GM18498 (cell line): ENCODE data around the gene WFS1.

ENCODE experiments used
- ATAC-seq: cut with Tn5 transposase; IDR thresholded peaks from one replicate; pipeline ENCODE4 v1.9.1; 2021; ENCODE audit warnings: mild to moderate bottlenecking, moderate library complexity; ENCODE audit not compliant: unreplicated experiment

The WFS1 gene

DNA sequence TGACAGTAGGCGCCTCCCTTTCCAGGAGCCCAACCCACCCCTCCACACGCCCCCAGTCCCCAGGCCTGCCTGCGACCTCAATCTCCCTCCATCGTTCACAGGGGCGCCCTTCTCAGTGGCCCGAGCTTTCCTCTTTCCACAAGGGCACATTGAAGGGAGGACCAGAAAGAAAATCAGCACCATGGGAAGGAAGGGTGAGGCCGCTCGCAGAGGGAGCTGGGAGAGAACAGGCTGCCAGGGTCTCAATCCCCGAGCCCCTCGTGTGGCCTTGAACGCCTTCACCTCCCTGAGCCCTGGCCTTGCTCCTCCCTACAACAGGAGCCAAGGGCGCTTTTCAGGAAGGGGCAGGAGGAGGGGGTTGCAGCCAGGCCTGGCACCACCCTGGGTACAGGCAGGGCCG is 66.5 kb downstream of the WFS1 start:
- no peak for ATAC-seq

DNA sequence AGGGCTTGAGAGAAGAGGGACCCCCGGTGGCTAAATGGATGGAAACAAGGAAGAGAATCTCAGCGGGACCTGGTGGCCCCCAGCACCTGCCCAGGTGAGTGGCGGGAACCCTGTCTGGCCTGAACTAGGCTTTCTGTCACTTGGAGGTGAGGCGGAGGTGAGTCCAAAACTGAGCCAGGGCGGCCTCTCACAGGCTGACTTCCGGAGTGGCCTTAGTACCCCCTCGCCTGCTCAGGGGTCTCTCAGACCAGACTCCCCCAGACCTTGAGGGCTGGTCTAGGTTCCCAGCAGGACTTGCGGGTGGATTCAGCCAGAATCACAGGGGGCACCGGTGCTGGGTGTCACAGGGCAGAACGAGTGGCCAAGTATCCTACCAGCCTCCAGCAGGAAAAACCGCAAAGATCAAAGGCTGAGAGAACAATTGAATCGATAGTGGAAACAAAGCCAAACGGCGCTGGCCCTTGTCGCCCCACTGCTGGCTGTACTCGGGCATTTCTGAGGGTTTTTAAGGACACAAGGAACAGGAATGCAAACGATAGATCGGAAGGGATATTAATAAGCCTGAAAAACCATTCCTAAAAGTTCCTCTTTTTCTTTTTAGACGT is 67.8 kb downstream of the WFS1 start:
- no peak for ATAC-seq

DNA sequence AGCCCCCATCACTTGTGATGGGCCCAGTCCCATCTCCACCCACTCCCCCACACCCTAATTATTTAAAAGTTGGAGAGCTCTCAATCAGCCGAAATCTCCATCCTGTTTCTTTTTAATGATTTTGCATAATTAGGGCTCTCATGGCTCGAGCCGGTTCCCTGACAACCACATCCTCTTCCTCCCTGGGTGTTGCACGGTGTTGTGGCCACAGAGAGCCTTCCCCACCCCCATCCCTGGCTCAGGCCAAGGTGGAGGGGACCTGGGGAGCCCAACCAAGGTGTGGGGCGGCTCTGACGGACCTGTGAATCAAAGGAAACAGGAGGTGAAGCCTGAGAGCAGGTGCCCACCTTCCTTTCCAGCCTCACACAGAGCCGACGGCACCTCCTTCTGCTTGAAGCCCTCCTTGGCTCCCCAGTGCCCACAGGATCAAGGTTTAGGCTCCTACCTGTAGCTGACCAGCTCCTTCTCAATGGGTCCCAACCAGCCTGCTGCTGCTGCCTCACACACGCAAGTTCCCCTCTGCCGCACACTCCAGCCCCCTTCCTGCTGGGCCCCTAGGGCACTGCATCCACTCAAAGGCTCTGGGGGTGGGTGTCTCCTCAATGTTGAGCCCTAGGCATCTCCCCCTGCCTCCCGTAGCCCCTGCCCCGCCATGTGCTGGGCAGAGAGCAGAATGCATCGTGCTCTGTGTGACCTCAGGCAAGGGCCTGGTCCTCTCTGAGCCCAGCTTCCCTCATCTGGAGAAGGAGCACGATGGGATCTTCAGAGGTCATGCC is 68.7 kb downstream of the WFS1 start:
- no peak for ATAC-seq

DNA sequence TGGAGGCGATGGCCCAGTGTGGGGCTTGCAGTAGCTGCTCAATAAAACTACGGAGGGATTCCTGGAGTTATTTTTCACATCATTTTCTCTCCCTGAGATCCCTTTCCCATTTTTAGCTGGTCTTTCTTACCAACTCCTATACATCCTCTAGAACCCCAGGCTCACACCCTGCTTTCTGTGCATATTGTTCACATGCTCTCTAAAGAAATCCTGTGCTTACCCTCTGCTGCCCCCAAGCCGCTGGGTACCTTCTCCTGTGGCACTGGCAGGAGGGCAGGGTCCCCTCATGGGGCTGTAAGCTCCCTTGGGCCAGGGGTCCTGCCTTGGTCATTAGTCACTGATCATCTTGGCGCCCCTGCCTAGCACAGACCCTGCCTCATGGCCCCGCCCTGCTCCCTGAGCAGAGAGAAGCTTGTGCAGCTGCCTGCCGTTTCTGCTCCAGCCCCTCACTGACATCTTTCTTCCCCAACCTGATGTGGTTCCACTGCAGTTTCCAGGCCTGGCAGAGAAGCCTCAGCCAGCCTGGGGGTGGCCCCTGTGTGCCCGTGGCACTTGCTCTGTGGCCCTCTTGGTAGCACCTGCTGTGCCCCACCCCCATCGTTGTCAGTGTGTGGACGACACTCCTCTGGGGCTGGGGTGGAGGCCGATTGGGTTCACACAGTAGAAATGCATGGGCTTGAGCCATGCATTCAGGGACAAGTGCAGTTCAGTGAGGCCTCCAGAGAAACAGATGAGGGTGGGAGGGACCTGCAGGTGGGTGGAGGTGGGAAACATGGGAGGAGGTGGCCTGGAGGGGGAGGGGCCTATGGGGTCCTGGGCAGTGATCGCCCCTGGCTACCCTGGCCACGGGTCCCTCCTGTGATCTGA is 69.5 kb downstream of the WFS1 start:
- no peak for ATAC-seq

DNA sequence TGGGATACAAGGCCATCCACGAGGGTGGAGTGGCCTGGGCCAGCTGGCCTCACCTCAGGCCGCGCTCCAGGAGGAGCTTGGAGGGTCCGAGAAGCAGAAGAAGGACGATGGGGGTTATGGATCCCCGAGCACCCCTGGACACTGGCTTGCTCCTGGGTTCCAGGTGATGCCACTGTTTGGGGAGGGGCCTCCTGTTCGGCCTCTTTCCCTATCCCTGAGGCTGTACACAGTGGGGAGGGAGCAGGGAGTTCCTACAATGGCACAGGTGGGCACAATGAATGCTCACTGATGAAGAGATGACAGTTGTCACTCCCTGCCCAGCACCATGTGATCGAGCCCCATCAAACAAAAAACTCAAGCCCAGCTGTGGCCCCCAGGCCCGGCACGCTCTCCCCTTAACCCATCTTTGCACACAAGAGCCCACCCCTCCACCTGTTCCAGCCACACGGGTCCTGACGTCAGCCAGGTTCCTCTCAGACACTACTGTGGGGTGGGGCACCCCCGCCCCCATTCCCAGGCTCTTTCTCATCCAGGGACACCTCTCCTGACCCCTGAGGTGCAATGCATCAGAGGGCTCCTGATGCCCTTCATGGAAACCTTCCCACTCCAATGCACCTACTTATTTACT is 70.3 kb downstream of the WFS1 start:
- ATAC-seq, result no peak

DNA sequence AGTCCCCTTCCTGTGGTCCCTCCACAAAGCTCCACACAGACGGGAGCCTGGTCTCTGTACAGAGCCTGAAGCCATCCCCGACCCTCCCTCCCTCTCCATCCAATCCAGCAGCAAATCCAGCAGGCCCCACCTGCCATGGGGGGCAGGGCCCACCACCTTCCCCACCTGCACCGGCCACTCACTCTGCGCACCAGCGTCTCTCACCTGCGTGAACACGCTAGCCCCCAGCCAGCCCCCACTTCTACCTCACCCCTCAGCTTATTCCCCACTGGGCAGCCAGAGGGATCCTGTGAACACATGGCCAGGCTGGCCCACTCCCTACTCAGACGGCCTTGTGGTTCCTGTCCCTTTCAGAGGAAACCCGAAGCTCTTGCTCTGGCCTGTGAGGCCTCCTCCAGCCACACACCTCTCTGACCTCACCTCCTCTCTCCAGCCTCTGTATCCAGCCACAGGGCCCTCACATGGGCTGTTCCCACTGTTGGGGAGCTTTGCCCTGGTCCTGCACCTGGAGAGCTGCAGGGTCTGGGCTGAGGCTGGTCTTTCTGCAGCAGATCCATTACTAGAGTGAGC is 70.9 kb downstream of the WFS1 start:
- no peak for ATAC-seq

DNA sequence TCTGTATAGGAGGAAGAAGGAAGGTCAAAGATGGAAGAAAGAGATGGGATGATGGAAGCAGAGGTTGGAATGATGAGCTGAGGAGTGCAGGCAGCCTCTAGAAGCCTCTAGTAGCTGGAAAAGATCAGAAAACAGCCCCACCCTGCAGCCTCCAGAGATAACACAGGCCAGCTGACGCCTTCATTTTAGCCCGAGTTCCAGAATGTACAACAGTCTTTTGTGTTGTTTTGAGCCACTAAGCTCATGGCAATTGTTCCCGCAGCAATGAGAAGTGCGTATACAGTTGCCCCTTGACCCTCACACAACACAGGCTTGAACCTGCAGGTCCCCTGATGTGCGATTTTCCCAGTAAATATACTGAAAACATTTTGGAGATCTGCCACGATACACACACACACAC is 72.0 kb downstream of the WFS1 start:
- no peak for ATAC-seq

DNA sequence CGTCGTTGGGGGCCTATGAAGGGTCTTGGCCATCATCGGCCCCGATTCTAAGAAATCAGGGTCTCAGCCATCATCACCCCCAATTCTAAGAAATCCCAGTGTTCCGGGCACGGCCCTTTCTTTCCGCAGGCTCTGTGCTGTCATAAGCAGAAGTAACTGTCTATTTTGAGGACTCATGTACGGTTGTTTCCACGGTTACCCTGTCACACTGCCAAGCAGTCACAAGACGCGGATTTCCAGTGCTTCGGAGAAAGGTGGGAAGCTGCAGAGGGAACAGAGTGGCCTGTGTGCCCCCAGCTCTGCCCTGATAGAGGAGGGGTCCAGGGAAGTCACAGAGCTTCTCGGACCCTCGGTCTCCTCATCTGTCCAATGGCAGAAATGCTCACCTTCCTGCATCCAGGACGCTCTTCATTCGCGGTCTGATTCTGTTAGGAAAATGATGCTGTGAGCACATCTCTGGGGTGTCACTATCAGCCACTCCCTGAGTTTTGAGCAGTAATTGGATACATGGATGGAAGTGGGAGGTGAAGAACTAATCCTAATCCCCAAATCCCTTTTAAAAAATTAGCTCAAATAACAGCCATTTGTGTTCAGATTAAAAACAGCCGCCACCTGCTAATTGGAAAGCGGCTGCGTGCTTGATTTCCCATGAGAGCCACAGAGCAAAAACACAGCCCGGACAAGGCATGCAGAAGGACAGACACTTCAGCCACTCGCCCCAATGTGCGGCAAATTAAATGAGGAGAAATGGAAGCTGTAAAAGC is 73.1 kb downstream of the WFS1 start:
- no peak for ATAC-seq

DNA sequence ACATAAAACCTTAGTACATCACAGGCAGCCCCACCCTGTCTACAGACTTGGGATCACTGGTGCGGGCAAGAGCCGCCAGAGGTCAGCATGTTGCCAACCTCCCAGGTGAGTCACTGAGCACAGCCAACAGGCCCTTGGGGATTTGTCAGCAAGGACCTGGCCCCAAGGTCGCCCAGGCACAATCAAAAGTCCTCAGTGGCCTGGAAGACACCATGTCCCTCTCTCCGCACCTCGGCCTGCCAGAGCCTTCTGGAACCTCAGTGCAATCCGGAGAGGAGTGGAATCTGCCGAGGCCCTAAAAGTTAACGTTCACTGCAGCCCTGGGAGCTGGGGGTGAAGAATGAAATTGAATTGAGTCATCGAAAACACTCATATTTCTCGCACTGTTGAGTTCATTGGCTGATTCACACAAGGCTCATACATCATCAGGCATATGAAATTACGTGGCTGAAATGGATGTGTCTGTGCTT is 74.3 kb downstream of the WFS1 start:
- ATAC-seq, result no peak

DNA sequence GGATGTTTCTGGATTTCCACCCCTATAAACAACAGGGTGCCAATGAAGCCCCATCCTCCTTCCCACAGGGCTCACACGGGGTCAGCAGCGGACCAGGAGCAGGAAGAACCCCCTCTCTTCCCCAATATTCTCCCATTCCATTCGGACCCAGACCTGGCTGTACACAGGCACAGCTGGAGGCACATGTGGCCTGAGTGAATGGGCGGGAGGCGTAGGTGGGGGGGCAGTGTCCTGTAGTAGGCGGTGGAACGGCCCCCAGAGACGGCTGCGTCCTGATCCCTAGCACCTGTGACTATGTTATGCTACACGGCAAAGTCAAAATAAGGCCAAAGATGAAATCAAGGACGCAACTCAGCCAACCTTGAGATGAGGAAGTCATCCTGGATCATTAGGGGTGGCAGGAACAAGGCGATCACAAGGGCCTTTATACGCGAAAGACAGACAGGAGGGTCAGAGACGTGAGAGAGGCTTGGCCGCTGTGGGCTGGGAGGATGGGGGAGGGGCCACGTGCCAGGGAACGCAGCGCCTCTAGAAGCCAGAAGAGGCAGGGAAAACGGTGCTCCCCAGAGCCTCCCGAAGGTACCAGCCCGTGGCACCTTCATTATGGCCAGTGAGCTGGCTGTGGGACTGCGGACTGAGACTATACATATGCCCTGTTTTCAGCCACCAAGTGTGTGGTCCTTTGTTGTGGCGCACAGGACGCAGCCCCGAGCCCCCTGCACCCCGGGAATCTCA is 75.6 kb downstream of the WFS1 start:
- ATAC-seq, result no peak

DNA sequence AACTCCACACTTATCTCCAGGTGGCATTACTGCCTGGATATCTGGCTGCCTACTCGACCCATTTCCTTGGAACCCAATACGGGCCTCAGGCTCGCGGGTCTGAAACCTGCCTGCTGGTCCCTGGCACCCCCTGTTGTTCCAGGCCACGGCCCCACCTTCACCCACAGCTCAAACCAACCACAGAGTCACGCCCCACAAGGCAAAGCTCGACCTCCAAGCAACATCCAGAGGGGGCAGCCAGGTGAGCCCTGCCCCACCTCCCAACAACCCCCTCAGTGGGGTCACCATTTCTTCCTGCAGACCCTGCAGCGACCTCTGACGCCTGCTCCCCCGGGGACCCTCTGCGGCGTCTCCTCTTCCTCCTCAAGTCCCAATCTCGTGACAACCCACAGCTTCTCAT is 76.2 kb downstream of the WFS1 start:
- no peak for ATAC-seq

DNA sequence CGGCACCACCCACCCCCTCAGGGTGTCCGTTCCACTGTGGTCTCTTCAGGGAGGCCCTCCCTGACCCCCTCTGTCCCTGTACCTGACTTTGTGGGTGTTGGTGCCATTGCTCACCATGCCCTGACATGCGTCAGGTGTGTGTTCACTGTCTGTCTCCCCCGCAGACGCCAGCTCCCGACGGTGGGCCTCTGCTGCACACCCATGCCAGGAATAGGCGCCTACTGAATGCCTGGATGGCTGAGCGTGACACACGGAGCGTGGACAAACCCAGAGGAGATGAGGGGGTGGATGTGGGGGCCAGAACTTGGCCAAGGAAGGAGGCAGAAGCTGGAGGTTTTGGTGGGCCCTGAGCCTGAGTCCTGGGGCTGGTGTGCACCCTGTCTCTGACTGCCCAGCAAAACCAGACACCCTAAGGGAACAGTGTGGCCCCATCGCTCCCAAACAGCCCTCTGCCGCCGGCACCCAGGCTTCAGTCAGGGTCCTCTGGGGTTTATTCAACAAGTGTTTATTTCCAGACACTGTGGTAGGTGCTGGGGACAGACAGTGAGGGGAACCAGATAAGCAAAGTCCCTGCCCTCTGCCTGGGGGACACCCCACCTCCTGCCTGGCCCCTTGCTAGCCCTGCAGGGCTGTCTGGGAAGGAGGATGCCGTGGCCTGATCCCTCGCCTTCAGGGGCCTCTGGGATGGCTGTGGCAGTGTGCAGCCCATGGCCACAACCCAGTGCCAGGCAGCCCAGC is 76.9 kb downstream of the WFS1 start:
- no peak for ATAC-seq

DNA sequence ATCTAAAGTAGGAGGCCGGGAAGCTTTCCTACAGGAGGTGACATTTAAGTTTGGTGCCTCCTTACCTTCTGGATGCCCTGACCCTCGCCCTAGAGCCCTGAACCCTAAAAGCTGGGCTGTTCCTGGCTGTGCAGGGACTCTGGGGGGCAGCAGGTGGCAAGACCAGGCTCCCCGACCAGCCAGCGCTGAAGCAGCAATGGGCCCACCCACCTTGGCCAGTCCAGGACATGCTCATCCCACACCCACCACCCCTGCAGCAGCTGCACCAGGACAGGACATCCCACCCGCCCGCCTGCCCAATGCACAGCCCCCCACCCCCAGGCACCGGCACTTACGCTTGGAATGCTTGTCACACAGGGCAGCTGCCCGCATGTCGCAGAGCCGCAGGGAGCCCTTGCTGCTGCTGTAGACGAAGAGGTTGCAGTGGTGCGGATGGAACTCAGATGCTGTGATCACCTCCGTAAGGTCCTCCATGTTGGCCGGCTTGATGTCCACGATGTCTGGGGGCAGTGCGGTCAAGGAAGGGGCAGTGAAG is 77.9 kb downstream of the WFS1 start:
- no peak for ATAC-seq

DNA sequence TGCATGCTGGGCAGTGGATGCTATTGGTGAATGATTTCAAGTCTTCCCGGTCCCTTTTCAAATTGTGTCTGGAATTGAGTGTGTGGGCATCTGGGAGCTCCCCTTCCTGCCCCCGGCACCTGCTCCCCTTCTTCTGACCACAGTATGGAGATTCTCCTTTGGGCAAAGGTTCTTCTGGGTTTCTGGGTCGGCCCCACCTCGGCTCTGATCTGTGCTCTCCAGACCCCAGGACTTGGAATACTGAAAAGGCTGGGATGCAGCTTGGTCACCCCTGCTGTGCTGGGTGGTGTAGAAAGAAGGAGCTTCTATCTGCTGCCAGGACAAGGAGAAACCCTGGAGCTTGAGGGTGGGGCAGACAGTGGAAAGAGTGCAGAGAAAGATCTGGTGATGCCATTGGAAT is 78.8 kb downstream of the WFS1 start:
- ATAC-seq, result no peak

DNA sequence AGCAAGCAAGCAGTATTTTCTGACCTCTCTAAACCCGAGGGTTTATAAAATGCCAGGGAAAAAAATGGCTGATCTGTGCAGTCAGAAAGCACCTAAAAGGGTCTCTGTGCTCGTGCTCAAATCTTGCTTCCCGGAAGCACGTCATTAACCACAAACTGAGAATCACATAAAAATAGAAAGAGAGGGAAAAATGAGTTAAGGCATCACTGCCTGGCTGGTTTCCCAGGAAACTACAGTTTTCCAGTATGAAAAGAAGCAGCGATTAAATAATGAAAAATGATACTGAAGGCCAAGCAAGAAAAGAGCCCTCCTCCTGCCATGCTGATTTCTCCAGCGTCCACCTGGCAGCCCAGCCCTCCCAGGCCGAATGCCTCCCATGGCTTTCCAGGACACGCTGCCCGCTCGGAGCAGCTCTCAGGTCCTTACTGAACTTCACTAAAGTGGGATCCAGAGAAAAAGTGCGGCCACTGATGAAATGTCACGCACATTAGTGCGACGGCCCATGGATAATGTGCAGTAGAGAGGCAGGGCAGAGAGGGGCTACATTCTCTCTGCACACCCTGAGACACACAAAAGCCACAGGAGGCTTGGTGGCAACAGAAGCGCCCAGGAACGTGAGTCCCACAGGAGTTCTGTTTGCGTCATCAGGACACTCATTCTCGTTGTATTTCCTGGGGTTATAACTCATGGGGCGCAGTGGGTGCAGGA is 80.4 kb downstream of the WFS1 start:
- no peak for ATAC-seq

DNA sequence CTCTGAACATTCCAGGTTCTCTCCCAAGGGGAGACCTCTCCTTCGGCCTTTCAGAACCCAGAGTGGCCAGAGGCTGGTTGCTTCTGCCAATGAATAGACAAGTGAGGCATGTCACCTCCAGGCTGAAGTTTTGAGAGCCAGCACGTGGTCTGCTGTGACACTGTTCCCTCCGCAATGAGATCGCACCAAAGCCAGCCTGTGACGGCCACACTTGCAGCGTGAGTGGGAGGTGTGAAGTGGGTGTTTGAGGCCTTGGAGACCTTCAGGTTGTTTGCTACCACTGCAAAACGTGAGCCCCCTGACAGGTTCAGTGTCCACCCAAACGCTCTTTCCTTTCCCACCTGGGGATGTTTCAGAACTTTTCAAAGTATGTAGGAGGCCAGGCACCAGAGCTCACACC is 81.0 kb downstream of the WFS1 start:
- ATAC-seq, result no peak

DNA sequence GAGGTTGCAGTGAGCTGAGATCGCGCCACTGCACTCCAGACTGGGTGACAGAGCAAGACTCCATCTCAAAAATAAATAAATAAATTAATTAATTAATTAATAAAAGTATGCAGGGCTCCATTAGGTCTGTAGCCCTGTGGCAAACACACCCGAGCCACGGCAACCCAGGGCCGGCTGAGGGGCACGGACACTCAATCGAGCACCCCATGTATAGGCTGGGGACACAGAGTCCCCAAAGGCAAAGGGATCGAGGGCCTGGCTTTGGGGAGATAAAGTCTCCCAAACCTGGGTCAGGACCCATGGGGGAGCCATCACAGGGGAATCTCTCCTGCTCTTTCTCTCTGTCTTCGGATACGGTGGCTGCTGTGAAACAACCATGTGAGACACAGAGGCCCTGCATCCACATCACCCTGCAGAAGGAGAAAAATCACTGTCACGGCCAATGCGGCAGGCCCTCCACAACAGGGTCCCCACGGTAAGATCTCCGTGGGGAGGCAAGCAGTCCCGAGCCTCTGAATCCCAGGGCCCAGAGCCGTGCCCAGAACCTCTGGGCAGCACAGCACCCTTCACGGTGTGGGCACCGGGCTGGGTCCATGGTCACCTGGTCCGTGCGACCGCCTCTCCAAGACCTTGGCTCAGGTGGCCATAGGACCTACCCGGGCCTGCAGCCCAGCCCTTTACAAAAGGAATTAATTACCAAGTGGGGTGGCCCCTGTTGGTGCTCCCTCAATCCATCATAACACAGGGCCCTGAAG is 81.8 kb downstream of the WFS1 start:
- ATAC-seq, result no peak
